Endothelial cell of umbilical vein (primary cell): Measurements from ENCODE around the gene SLC16A2. TPM values are rescaled to one million over a fixed set of nuclear protein-coding genes. Genes with fewer than 3 reads are reported as not detected.

Experiments used
- BruUV-seq: library from RNA; stranded (reverse); fragments of 400-500 nt; replicated peaks from 2 replicates; lab custom pipeline; 2021; lab: Mats Ljungman, UMichigan
- CTCF ChIA-PET: fragments of 300-600, 350-600 bp; sonication (Branson Sonifier 250); formaldehyde crosslinking; loops from one replicate; lab custom pipeline; 2021; ENCODE audit warnings: antibody characterized with exemption, inconsistent platforms; lab: Charles Lee
- POLR2A ChIA-PET: fragments of 300-600, 350-600 bp; sonication (Branson Sonifier 250); formaldehyde crosslinking; loops from one replicate; lab custom pipeline; 2021; ENCODE audit warnings: antibody characterized with exemption, inconsistent platforms; lab: Charles Lee
- DNase-seq: peaks from one replicate; pipeline ENCODE4 v3.0.0-alpha.2; 2011; ENCODE audit warnings: low read depth, low spot score
- FAIRE-seq: peaks from 2 replicates; lab custom pipeline; 2011; peaks lifted over from hg19 to GRCh38; lab: Jason Lieb, UNC
- H2AFZ ChIP-seq: 2 replicates; pipeline ENCODE4 v1.6.0; 2012; ENCODE audit warnings: low read depth, low read length, control low read depth, inconsistent platforms
- H3K27ac ChIP-seq: 2 replicates; pipeline ENCODE4 v1.5.1; 2011; ENCODE audit warnings: low read depth, mild to moderate bottlenecking, control low read depth, low read length, moderate library complexity; ENCODE audit not compliant: insufficient read depth
- H3K27me3 ChIP-seq, 2 experiments: 2 replicates each; pipeline versions ENCODE4 v1.6.0 to v1.6.1; 2011; ENCODE audit warnings: low read length in 2 of 2, mixed read lengths in 1 of 2; ENCODE audit not compliant: control insufficient read depth in 2 of 2, insufficient read depth in 2 of 2
- H3K36me3 ChIP-seq, 2 experiments: 2 replicates in 1 of 2; 3 replicates in 1 of 2; pipeline ENCODE4 v1.5.1; 2011; ENCODE audit warnings: low read length in 2 of 2, mild to moderate bottlenecking in 1 of 2, moderate library complexity in 1 of 2; ENCODE audit not compliant: control insufficient read depth in 2 of 2, insufficient read depth in 2 of 2; ENCODE audit errors: extremely low read depth in 1 of 2
- H3K4me1 ChIP-seq: 3 replicates; pipeline ENCODE4 v1.5.1; 2011; ENCODE audit warnings: mild to moderate bottlenecking, low read length; ENCODE audit not compliant: control insufficient read depth, insufficient read depth; ENCODE audit errors: extremely low read depth
- H3K4me2 ChIP-seq: 2 replicates; pipeline ENCODE4 v1.6.1; 2011; ENCODE audit warnings: low read length, control low read depth, mixed read lengths; ENCODE audit not compliant: insufficient read depth
- H3K4me3 ChIP-seq, 3 experiments: fragments of 200-600 bp in 1 of 3; sonication (generic), shearing (Covaris generic) in 1 of 3; replicated peaks in 1 of 3; 2 replicates each; pipeline ENCODE4 v1.5.1; 2011 to 2016; ENCODE audit warnings: control low read depth in 3 of 3, low read length in 3 of 3, mild to moderate bottlenecking in 2 of 3, inconsistent platforms in 1 of 3, low read depth in 1 of 3, moderate library complexity in 1 of 3; ENCODE audit not compliant: insufficient read depth in 1 of 3
- H3K79me2 ChIP-seq: 2 replicates; pipeline ENCODE4 v1.6.0; 2012; ENCODE audit warnings: low read length, inconsistent platforms; ENCODE audit not compliant: control insufficient read depth, insufficient read depth
- H3K9ac ChIP-seq: replicated peaks from 2 replicates; pipeline ENCODE3; 2011; ENCODE audit warnings: low read length, control low read depth; ENCODE audit not compliant: insufficient read depth; ENCODE audit errors: extremely low read depth
- H3K9me1 ChIP-seq: replicated peaks from 3 replicates; pipeline ENCODE4 v1.6.0; 2011; ENCODE audit warnings: mild to moderate bottlenecking, low read length; ENCODE audit not compliant: control insufficient read depth, insufficient read depth; ENCODE audit errors: extremely low read depth
- H3K9me3 ChIP-seq: replicated peaks from 2 replicates; pipeline ENCODE4 v1.5.1; 2012; ENCODE audit warnings: low read length, inconsistent platforms; ENCODE audit not compliant: control insufficient read depth, insufficient read depth
- H4K20me1 ChIP-seq: replicated peaks from 2 replicates; pipeline ENCODE3; 2011; ENCODE audit warnings: mild to moderate bottlenecking, low read length; ENCODE audit not compliant: control insufficient read depth, insufficient read depth; ENCODE audit errors: extremely low read depth
- CTCF ChIP-seq, 2 donors: IDR thresholded peaks; 1 replicate in 1 of 2; 2 replicates in 1 of 2; pipeline ENCODE4 v1.5.1; 2011; ENCODE audit warnings: low read length in 2 of 2, mild to moderate bottlenecking in 2 of 2, moderate library complexity in 2 of 2, control low read depth in 1 of 2, inconsistent platforms in 1 of 2, low read depth in 1 of 2; ENCODE audit not compliant: insufficient read depth in 1 of 2; ENCODE audit errors: extremely low read depth in 1 of 2
- EZH2 ChIP-seq: IDR thresholded peaks from 2 replicates; pipeline ENCODE4 v1.6.1; 2012; ENCODE audit warnings: borderline replicate concordance, low read depth, mild to moderate bottlenecking, moderate library complexity, low read length, inconsistent platforms; ENCODE audit not compliant: severe bottlenecking
- FOS ChIP-seq: IDR thresholded peaks from 2 replicates; pipeline ENCODE4 v1.6.1; 2011; ENCODE audit warnings: mild to moderate bottlenecking, low read length, moderate library complexity, borderline replicate concordance; ENCODE audit not compliant: insufficient read depth
- GATA2 ChIP-seq: IDR thresholded peaks from 2 replicates; pipeline ENCODE4 v1.7.0; 2011; ENCODE audit warnings: low read depth, mild to moderate bottlenecking, moderate library complexity, mixed read lengths, low read length; ENCODE audit not compliant: insufficient read length, insufficient read depth
- JUN ChIP-seq: IDR thresholded peaks from 2 replicates; pipeline ENCODE4 v1.6.1; 2011; ENCODE audit warnings: borderline replicate concordance, low read depth; ENCODE audit not compliant: insufficient read length, insufficient read depth
- MAX ChIP-seq: IDR thresholded peaks from 2 replicates; pipeline ENCODE4 v1.6.1; 2011; ENCODE audit not compliant: insufficient read depth, insufficient read length
- MYC ChIP-seq: IDR thresholded peaks from one replicate; pipeline ENCODE4 v1.6.1; 2011; ENCODE audit warnings: mild to moderate bottlenecking, low read depth, low read length
- POLR2A ChIP-seq: IDR thresholded peaks from 2 replicates; pipeline ENCODE4 v1.6.1; 2012; ENCODE audit warnings: low read depth, mild to moderate bottlenecking, control low read depth, low read length
- POLR2AphosphoS5 ChIP-seq: IDR thresholded peaks from 2 replicates; pipeline ENCODE4 v1.6.1; 2012; ENCODE audit warnings: low read depth, mild to moderate bottlenecking, control low read depth, low read length, moderate library complexity; ENCODE audit not compliant: insufficient read depth
- dilution Hi-C: fragments of 300-500 bp; cut with MboI; formaldehyde crosslinking; loops from one replicate; pipeline ENCODE4 v1.15.0; 2019; ENCODE audit warnings: low sequenced_read_pairs; ENCODE audit not compliant: extremely low pct_ligation_motif_present
- intact Hi-C: fragments of 100-400 bp; cut with micrococcal nuclease; formaldehyde crosslinking; loops from one replicate; pipeline ENCODE4 v1.10.0; 2022
- polyA plus RNA-seq, 4 experiments: library from polyadenylated mRNA; depleted of rRNA in 3 of 4; stranded (reverse) in 3 of 4; unstranded in 1 of 4; fragments of >200 nt; gene quantifications; 2 replicates each; pipeline versions ENCODE4 v1.2.1 to v1.2.3, GENCODE V29; 2011 to 2012; ENCODE audit warnings: missing spikeins in 1 of 4
- total RNA-seq: library from RNA; stranded (reverse); gene quantifications from 2 replicates; pipeline ENCODE4 v1.2.3, GENCODE V29; 2021

Gene SLC16A2
- total and polyA plus RNA-seq, 2 donors (not counting 3 experiments of a cell fraction or from before 2014, with no cell fraction given): 3.1 to 3.6 TPM

- dilution Hi-C loops: no loop called here
- H3K4me1 ChIP-seq: no peaks in the 10 kb centered on the region
- FAIRE-seq: no peak
These were observed 85.9 kb downstream of the SLC16A2 start for GRCh38 chrX:74507191-74507590.

More at GRCh38 chrX:74507191-74507590, 85.9 kb downstream of the SLC16A2 start:
- Histone ChIP-seq H4K20me1 (no peaks in the 10 kb centered on the region), H3K27ac (no peak overlapping the region), H3K27me3 (no peaks in the 10 kb centered on the region), H2AFZ (no peak overlapping the region), H3K4me3 (no peak overlapping the region), H3K9me3 (no peaks in the 10 kb centered on the region), H3K79me2 (no peaks in the 10 kb centered on the region), H3K36me3 (no peaks in the 10 kb centered on the region), H3K9ac (no peak overlapping the region), H3K9me1 (no peaks in the 10 kb centered on the region), H3K4me2 (no peak overlapping the region)
- POLR2A ChIA-PET: no interaction called here
- TF ChIP-seq POLR2AphosphoS5 (no peak), POLR2A (no peak), FOS (no peak), MYC (no peak), CTCF (IDR thresholded peaks at IDR 0.05; ENCODE audit: extremely low read depth in 1 of 2, insufficient read depth in 1 of 2, low read depth in 1 of 2, low read length in 2 of 2) (no peak), MAX (no peak), GATA2 (no peak), EZH2 (no peak), JUN (no peak)
- intact Hi-C loops: no loop called here
- CTCF ChIA-PET: no interaction called here
- DNase-seq: no peak
- BruUV-seq: no TSS peak
